ENCODE measurements around the gene NDFIP1.
A peak's percentile ranks its signal among the peaks of the same experiment; 100 is the strongest.

Gene NDFIP1

DNA sequence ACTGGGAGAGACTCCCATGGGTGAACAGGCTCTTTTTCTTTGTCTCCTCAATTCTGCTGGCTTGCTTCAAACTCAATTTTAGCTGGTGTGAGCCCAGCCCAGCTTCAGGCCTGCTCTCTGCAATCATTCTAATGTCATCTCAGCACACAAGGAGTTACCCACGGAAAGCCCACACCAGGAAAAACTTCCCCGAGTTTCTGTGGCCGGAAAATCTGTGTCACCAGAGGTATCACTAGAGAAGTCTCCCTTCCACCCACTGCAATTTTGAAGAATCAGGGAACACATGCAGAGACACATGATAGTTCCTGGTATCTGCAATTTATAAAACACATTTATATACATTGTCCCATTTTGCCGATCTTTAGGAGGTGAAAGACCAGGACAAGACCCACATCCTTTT, 13.5 kb upstream of the NDFIP1 start:
- no peak for DNase-seq

DNA sequence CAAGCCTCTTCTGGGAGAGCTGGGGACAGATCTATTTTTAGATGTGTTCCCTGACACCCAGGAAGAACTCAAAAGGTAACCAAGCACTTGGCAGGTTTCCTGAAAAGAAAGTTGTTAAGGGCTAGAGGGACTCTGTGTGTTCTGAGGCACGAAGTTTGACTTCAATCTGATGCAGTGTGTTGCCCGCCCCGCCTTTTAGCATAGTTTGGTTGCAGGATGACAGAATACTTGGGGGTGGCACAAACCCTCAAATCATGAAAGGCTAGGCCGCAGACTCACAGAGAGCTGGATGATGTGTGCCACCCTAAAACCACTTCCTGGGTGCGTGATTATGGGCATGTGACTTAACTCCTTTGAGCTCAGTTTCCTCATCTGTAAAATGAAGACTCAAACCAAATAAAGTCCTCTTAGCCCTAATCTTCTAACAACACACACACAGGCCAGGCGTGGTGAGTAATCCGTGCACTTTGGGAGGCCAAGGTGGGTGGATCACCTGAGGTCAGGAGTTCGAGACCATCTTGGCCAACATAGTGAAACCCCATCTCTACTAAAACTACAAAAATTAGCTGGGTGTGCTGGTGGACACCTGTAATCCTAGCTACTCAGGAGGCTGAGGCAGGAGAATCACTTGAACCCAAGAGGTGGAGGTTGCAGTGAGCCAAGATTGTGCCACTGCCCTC, 12.8 kb upstream of the NDFIP1 start:
- no peak for DNase-seq

DNA sequence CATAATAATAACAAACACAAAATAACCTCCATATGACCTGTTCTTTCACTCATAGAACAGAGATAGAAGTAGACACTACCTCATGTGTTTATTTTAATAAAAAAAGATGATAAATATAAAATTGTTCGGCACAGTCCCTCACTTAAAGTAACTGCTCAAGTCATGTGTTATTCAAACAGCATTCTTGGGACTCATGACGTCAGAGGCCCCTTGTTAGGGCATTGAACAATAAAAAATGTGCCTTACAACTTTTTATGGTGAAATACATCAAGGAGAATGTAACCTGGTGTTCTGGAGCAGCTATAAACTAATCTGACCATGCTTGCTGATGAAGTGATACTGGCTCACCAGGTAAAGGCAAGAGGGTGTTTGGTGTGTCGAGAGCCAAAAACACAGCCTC, 12.2 kb upstream of the NDFIP1 start:
- no peak for DNase-seq

DNA sequence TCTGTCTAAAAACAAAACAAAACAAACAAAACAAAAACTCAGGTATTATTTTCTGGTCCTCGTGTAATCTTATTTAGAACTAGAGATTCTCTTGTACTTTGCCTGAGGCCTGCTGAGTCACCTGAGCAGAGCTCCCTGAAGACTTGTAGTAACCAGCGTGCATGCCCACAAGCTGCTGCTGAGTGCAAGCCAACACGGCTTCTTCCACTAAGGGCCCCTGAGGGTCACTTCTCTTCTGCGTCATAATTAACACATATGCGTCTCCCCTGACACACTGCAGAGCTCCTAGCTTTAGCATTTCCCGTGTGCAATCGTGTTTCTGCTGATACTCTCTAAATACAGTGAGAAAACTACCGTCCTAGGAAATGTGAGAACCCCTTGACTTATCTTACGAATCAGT, 10.9 kb upstream of the NDFIP1 start:
- no peak for DNase-seq

DNA sequence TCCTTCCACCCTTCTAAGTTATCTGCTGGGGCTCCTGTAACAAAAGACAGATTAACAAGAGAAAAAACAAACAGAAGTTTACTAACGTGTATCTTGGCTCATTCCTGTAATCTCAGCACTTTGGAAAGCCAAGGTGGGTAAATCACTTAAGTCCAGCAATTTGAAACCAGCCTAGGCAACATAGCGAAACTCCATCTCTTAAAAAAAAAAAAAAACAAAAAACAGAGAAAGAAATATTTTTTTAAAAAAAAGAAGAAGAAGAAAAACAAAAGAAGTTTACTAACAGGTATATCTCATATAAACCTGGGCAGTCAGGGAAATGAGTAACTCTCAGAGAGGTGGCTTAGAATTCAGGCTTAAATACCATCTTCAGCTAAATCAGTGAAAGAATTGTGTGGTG, 10.3 kb upstream of the NDFIP1 start:
- no peak for DNase-seq

DNA sequence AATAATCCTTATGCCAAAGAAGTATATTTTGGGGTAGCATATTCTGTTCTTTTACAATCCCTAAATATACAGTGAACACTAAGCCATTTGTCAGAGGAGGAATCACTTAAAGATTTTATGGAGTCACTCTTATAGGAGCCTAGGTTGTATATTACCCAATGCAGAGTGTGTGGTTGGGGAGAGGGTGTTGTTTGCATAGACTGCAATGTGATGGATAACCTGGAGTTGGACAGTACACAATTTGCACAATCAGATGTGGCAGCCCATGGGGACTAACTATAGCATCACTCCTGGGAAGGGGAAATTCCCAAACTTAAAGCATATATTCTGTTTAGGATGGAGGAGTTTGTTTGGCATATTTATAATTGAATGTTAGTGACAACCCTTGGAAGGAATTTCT, 9.6 kb upstream of the NDFIP1 start:
- no peak for DNase-seq

DNA sequence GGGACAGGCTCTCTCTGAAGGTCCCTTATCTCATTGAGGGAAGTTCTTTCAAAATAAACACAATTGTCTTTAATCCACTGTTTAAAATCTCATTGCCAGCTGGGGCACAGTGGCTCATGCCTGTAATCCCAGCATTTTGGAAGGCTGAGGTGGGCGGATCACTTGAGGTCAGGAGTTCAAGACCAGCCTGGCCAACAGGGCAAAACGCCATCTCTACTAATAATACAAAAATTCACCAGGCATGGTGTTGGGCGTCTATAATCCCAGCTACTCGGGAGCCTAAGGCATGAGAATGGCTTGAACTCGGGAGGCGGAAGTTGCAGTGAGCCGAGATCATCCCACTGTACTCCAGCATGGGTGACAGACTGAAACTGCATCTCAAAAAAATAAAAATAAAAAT, 8.3 kb upstream of the NDFIP1 start:
- no peak for DNase-seq

DNA sequence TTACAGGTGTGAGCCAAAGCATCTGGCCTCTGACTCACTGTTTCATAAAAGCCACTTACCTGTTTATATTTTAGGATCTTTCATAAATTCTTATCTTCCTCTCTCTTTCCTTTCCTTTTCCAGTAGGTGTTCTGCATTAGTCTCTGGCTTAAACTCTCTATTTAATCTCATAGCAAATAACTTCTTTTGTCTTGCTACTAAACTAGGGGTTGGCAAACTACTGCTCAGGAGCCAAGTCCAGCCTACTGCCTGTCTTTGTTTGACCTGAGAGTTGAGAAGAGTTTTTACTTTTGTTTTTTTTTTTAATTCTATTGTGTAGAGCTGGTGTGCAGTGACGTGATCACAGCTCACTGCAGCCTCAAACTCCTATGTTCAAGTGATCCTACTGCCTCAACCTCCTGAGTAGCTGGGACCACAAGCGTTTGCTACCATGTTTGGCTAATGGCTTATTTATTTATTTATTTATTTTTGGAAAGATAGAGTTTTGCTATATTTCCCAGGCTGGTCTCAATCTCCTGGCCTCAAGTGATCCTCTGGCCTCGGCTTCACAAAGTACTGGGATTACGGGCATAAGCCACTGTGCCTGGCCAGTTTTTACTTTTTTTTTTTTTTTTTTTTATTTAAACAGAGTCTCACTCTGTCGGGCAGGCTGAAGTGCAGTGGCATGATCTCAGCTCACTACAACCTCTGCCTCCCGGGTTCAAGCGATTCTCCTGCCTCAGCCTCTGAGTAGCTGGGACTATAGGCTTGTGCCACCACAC, 5.4 kb upstream of the NDFIP1 start:
- DNase-seq = no peak

DNA sequence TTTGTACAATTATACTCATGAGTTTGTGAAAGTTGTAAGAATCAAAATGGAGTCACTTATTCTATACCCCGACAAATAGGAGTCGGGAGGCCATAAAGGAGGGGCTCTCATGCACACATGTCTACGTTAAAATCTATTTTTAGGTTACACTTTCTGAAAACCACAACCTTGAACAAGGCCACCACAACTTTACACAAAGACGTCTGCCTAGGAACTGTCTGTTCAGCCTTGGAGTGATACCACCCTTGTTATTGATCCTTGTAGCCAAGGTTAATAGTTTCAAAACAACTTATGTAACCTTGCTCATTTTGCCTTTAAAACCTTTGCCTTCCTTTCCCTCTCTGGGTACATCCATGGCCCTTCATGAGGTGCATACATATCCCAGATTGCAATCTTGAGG, 4.1 kb upstream of the NDFIP1 start:
- no peak for DNase-seq

DNA sequence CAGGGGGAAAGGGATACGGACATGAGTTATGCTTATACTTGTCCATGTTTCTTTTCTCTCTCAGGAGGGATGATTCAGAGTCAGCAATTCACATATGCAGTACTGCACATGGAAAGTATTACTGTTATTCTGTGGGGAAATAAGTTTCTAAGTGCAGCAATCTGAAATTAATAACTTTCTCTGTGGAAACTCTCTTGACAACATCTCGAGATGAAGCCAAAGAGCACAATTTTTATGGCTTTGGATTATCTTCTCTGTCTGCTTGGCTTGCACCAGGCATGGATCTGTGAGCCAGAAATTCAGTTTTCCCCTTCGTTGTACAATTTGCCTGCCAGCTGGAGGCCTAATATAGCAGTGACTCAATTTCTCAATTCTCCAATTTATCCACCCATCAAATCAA, 2.5 kb upstream of the NDFIP1 start:
- peak; percentile 28 for DNase-seq

DNA sequence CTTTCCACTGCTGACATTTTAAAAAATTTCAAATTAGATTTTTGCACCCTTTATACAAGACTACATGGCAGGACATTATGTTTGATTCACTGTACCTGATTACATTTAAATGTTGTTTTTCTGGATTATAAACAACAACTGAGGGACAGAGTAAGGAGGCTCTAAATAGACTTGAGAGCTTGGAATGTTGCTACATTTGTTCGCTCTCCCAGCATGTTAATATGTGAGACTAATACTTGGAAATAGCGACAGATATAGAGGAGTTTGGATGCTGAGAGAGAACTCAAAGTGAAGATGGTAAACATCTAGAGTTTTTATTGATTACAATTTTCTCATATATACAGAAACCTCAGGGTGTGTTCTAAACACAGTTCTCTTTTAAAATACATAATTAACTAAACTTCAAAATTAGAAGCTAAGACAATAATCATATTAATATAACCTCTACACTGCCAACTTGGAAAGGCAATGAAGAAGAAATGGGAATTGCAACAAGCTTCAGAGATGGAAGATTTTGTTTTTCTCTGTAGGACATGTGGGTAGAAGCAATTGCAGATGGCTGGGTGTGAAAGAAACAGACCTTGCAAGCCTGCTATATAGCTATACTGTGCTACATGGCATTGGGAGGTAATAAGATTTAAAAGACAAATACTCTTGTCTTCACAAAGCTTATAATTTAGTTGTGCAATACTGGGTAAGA, 1.4 kb upstream of the NDFIP1 start:
- no peak for DNase-seq

DNA sequence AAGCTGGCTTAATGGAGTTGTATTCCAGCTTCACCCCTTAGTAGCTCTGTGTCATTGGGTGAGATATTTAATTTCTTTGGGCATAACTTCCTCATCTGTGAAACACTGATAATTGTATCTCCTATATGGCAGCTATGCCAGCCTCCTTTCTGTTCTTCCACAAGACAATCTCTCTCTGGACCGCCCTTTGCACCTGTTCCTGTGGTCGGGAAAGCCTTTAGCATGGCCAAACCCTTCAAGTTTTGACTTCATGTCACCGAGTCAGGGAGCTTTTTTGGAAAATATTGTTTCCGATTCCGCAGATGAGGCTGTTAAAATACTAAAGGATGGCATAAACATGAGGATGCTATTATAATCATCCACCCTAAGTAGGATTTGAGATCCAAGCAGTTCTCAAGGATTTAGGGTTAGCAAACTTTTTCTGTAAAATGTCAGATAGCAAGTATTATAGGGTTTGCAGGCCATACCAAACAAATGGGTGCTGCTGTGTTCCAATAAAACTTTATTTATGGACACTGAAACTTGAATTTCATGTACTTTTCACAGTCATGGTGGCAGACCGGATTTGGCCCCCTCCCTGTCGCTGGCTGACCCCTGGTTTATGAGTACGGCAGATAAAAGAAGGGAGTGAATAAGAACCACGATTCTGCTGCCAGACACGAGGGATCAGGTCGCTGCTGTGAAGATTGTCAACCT, 695 bp upstream of the NDFIP1 start:
- no peak for DNase-seq

DNA sequence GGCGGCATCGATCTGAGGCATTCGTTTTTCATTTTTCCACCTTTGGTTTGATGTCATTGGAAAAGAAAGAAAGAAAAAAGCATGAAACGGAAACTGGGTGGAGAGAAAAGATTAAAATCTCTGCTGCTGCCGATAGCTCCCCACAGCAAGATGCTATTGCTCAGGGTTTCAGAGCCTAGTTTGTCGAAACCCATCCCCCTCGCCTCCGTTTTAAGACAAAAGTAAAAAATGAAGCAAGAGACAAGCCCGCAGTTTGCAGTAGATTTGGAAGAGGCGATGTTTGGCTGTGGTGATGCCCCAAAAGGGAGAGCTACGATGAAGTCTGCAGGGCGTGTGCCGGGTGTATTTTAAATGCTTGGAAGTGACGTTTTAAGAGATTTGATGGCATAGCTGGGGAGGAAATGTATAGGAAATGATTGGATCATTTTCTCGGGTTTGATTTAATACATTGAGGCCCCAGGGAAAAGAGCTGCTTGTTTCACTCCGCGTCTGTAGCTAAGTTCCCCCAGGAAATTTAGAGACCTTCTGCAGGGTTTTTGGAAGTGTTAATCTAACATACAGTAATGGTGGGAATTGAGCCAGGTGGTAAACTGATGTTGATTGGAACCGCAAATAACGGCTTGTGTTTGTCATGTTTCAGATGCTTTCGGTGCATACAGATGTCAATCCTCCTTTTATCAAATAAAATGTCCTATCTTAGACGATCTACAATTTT, 909 bp downstream of the NDFIP1 start:
- no peak for DNase-seq

DNA sequence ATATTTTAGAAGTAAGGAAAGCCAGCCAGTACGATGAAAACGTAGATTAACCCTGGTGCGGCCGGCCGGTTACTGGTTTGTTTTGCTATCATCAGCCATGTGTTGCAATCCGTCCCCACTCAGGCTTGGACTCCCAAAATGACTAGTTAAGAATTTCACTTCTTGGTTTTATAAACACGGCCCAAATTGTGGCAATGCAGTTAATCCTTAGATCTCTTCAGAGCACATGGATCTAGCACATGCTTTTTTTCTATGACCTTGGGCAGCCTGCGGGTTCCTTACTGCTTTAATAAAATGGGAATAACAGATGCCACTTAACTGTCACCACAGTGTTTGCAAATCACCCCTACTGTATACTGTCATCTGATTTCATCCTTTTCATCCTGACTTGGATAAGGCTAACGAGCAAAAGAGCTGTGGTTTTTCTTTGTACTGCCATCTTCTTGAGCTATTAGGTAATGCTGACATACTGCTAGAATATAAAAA, 1.5 kb downstream of the NDFIP1 start:
- no peak for DNase-seq

DNA sequence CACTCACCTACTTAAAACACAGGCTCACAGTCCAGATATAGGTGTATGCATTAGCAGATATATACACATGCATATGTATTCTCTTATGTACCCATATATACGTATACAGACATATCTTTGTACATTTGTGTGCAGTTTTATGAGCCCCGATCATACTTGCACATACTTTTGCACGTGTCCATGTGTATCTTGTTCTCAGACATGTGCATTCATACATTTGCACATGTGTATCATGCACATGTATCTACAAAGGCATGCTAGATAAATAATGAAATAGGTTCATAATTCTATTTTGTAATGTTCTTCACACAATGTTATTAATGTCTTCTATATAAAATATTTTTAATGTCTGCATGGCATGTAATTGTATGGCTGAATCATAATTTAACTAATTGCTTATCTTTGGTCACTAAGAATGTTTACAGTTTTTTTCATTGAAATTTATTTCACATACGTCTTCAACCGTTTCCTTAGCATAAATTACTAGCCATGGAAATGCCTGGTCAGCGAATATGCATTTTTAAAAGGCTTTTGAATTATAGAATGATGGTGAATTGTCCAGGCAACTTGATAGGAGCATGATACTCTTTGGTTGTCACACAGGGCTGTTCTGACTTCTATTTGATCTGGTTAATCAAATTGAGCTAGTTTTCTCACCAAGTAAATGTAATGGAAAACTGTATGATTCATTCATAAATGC, 2.6 kb downstream of the NDFIP1 start:
- DNase-seq = no peak

DNA sequence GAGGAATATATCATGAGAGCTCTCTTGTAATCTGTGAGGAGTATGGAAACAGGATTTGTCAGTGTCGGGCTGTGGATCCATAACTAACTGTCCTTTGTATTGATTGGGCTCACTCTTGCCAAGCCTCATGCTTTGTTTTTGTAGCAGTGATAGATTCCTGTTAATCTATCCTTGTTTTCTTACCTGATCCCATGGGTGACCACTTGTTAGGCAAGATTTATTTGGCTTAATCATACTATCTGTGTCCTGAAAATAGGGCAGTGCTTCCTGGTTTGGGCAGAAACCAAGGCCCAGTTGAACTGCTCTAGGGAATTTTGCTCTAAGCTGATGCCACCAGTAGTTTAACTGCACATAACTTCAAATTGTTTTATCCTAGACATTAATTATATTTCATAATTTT, 6.1 kb downstream of the NDFIP1 start:
- no peak for DNase-seq

DNA sequence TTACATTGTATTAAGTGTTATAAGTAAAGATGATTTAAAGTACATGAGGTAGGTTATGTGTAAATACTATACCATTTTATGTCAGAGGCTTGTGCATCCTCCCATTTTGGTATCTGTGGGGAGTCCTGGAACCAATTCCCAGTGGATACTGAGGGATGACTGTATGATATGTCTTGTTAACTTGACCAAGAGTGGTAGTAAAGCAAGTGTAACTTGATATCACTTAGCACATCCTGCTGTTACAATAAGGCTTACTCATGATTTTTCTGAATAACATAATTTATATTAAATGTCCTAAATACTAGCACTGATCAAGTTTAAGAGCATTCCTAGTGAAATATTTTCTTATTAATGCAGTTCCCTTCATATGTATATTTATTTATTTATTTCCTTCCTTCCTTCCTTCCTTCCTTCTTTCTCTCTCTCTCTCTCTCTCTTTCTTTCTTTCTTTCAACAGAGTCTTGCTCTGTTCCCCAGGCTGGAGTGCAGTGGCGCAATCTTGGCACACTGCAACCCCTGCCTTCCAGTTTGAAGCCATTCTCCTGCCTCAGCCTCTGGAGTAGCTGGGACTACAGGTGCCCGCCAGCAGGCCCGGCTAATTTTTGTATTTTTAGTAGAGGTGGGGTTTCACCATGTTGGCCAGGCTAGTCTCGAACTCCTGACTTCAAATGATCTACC, 7.5 kb downstream of the NDFIP1 start:
- no peak for DNase-seq

DNA sequence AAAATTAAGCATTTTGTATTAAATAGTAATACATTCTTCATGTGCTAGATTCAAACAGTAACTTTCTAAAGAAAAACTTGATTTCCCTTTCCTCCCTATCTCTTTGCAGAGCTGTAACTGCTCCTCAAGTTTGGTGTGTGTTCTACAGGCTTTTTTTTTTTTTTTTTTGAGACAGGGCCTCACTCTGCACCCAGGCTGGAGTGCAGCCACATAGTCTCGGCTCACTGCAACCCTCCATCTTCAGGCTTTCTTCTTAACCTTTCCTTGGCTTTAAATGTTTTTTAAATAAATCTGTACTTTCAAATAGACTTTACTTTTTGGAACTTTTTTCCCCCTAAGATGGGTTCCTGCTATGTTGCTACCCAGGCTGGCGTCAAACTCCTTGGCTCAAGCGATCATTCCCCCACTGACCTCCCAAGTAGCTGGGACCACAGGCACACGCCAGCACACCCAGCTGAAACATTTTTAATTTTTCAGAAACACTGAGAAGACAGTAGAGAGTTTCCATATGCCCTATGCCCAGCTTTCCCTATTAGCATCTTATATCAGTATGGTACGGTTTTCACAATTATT, 9.1 kb downstream of the NDFIP1 start:
- DNase-seq = no peak

DNA sequence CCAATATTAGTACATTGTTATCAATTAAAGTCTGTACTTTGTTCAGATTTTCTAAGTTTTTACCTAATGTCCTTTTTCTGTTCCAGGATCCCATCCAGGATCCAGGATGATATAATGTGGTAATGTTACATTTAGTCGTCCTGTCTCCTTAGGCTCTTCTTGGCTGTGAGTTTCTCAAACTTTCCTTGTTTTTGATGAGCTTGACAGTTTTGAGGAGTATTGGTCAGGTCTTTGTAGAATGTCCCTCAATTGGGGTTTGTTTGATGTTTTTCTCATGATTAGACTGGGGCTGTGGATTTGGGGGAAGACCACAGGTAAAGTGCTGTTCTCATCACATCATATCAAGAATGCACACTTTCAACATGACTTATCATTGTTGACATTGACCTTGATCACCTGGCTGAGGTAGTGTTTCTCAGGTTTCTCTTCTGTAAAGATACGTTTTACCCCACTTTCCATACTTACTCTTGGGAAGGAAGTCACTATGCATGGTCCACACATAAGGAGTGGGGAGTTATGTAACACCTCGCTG, 9.6 kb downstream of the NDFIP1 start:
- no peak for DNase-seq

DNA sequence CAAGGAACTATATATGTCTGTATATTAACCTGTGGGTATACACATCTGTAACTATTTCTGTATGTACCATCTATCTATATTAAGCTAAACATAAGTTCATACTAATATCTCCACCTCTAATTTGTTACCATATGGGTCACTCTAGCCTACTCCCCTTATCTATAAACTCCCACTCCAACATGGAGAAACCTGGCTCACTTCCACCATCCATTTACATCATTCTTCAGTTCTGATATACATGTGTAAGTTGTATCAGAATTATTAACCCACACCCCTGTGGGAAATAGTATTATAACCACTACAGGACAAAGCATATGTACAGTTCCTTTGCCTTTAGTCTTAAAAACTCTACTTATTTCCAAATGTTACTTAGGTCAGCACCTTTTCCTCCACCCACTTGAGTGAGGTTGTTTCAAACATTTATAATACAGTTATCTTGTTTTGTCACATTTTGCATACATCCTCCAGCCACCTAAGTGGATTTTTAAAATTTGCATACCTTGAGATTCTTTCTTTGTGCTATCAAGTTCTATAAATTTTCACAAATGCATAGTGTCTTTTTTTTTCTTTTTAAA, 10.6 kb downstream of the NDFIP1 start:
- no peak for DNase-seq

All from NCI-H446 treated with DMSO at 0.1 percent for 48 hours (cell line).